ENCODE results near the gene AGMO. TPM values are rescaled to one million over a fixed set of nuclear protein-coding genes. Genes with fewer than 3 reads are reported as not detected.

Gene AGMO
- total RNA-seq, 1 donor from 2014 or later = not detected

- TF ChIP-seq CTCF (IDR thresholded peaks at IDR 0.05; ENCODE audit: unreplicated experiment) = no peak
- Mint-ChIP-seq H3K27ac (ENCODE audit: unreplicated experiment) (no peak overlapping the region), H3K4me1 (ENCODE audit: unreplicated experiment) (peaks cover 14% of the 10 kb centered on the region), H3K27me3 (ENCODE audit: unreplicated experiment) (no peaks in the 10 kb centered on the region), H3K9me3 (ENCODE audit: unreplicated experiment) (no peaks in the 10 kb centered on the region), H3K36me3 (ENCODE audit: low read depth, unreplicated experiment) (no peaks in the 10 kb centered on the region), H3K4me3 (ENCODE audit: unreplicated experiment) (no peak overlapping the region)
- no peak for DNase-seq (ENCODE audit: low spot score)
Observed at GRCh38 chr7:15215616-15216015, 346.2 kb downstream of the AGMO start.

GRCh38 chr7:15214976-15215375 lies 346.8 kb downstream of the AGMO start:
- no peak for DNase-seq (ENCODE audit: low spot score)
- peaks cover 13% of the 10 kb centered on the region for H3K4me1 Mint-ChIP-seq (ENCODE audit: unreplicated experiment)
- no peaks in the 10 kb centered on the region for H3K36me3 Mint-ChIP-seq (ENCODE audit: low read depth, unreplicated experiment)
- no peak overlapping the region for H3K4me3 Mint-ChIP-seq (ENCODE audit: unreplicated experiment)
- no peaks in the 10 kb centered on the region for H3K9me3 Mint-ChIP-seq (ENCODE audit: unreplicated experiment)
- no peaks in the 10 kb centered on the region for H3K27me3 Mint-ChIP-seq (ENCODE audit: unreplicated experiment)
- H3K27ac Mint-ChIP-seq (ENCODE audit: unreplicated experiment) = no peak overlapping the region
- TF ChIP-seq CTCF (IDR thresholded peaks at IDR 0.05; ENCODE audit: unreplicated experiment) = no peak

GRCh38 chr7:15213093-15213492 lies 348.7 kb downstream of the AGMO start:
- TF ChIP-seq CTCF (IDR thresholded peaks at IDR 0.05; ENCODE audit: unreplicated experiment) = no peak
- DNase-seq (ENCODE audit: low spot score) = no peak
- Mint-ChIP-seq H3K4me1 (ENCODE audit: unreplicated experiment) (peaks cover 1% of the 10 kb centered on the region), H3K4me3 (ENCODE audit: unreplicated experiment) (no peak overlapping the region), H3K9me3 (ENCODE audit: unreplicated experiment) (no peaks in the 10 kb centered on the region), H3K27me3 (ENCODE audit: unreplicated experiment) (no peaks in the 10 kb centered on the region), H3K27ac (ENCODE audit: unreplicated experiment) (no peak overlapping the region), H3K36me3 (ENCODE audit: low read depth, unreplicated experiment) (no peaks in the 10 kb centered on the region)

GRCh38 chr7:15209429-15209828 lies 352.4 kb downstream of the AGMO start:
- Mint-ChIP-seq H3K4me3 (ENCODE audit: unreplicated experiment) (no peak overlapping the region), H3K27me3 (ENCODE audit: unreplicated experiment) (no peaks in the 10 kb centered on the region), H3K36me3 (ENCODE audit: low read depth, unreplicated experiment) (no peaks in the 10 kb centered on the region), H3K27ac (ENCODE audit: unreplicated experiment) (no peak overlapping the region), H3K9me3 (ENCODE audit: unreplicated experiment) (no peaks in the 10 kb centered on the region), H3K4me1 (ENCODE audit: unreplicated experiment) (no peaks in the 10 kb centered on the region)
- DNase-seq (ENCODE audit: low spot score) = no peak
- no peak for TF ChIP-seq CTCF (IDR thresholded peaks at IDR 0.05; ENCODE audit: unreplicated experiment)

GRCh38 chr7:15204421-15204820 lies 357.4 kb downstream of the AGMO start:
- DNase-seq (ENCODE audit: low spot score) = no peak
- H3K9me3 Mint-ChIP-seq (ENCODE audit: unreplicated experiment) = no peaks in the 10 kb centered on the region
- no peak overlapping the region for H3K27ac Mint-ChIP-seq (ENCODE audit: unreplicated experiment)
- H3K36me3 Mint-ChIP-seq (ENCODE audit: low read depth, unreplicated experiment) = no peaks in the 10 kb centered on the region
- no peak overlapping the region for H3K4me3 Mint-ChIP-seq (ENCODE audit: unreplicated experiment)
- no peaks in the 10 kb centered on the region for H3K4me1 Mint-ChIP-seq (ENCODE audit: unreplicated experiment)
- no peaks in the 10 kb centered on the region for H3K27me3 Mint-ChIP-seq (ENCODE audit: unreplicated experiment)
- TF ChIP-seq CTCF (IDR thresholded peaks at IDR 0.05; ENCODE audit: unreplicated experiment) = no peak
